HG03469 (cell line): Measurements from ENCODE around the gene MANBA.
"Not testable (repeated sequence)": the region's sequence is repeated elsewhere in the genome, so short reads cannot be mapped to it uniquely, and the experiment has no call there.

Source experiments
- ATAC-seq: cut with Tn5 transposase; IDR thresholded peaks from one replicate; pipeline ENCODE4 v1.9.1; 2021; ENCODE audit warnings: mild to moderate bottlenecking, moderate library complexity, moderate number of reproducible peaks; ENCODE audit not compliant: unreplicated experiment

The MANBA gene

GRCh38 chr4:102625232-102625930 is 135.4 kb downstream of the MANBA start:
- ATAC-seq: peak; percentile 86

GRCh38 chr4:102624505-102624904 is 136.3 kb downstream of the MANBA start:
- ATAC-seq: no peak

- ATAC-seq: no peak
Measured at GRCh38 chr4:102623622-102624021, 137.1 kb downstream of the MANBA start.

GRCh38 chr4:102620697-102621497 is 139.9 kb downstream of the MANBA start:
- peak; percentile 57 for ATAC-seq

GRCh38 chr4:102619776-102620631 is 140.8 kb downstream of the MANBA start:
- ATAC-seq: peak; percentile 6

- not testable (repeated sequence) for ATAC-seq
Measured at GRCh38 chr4:102619021-102619420, 141.7 kb downstream of the MANBA start.

- ATAC-seq: no peak
Measured at GRCh38 chr4:102616636-102617035, 144.1 kb downstream of the MANBA start.

- no peak for ATAC-seq
Measured at GRCh38 chr4:102614801-102615200, 146.0 kb downstream of the MANBA start.

GRCh38 chr4:102612824-102613366 is 147.9 kb downstream of the MANBA start:
- no peak for ATAC-seq

- ATAC-seq: no peak
Measured at GRCh38 chr4:102612210-102612609, 148.6 kb downstream of the MANBA start.

GRCh38 chr4:102610476-102610875 is 150.3 kb downstream of the MANBA start:
- no peak for ATAC-seq

GRCh38 chr4:102610007-102610406 is 150.8 kb downstream of the MANBA start:
- no peak for ATAC-seq

GRCh38 chr4:102608190-102608589 is 152.6 kb downstream of the MANBA start:
- no peak for ATAC-seq

- ATAC-seq: no peak
Measured at GRCh38 chr4:102606846-102607450, 153.8 kb downstream of the MANBA start.

- no peak for ATAC-seq
Measured at GRCh38 chr4:102606261-102606660, 154.5 kb downstream of the MANBA start.

- ATAC-seq: no peak
Measured at GRCh38 chr4:102604222-102604940, 156.4 kb downstream of the MANBA start.

GRCh38 chr4:102601586-102602227 is 159.1 kb downstream of the MANBA start:
- ATAC-seq: no peak

GRCh38 chr4:102600689-102601088 is 160.1 kb downstream of the MANBA start:
- ATAC-seq: no peak

- no peak for ATAC-seq
Measured at GRCh38 chr4:102599886-102600285, 160.9 kb downstream of the MANBA start.
